ENCODE measurements around the gene TXNRD3.
A peak's percentile ranks its signal among the peaks of the same experiment; 100 is the strongest.

The TXNRD3 gene

GRCh38 chr3:126654571-126655383, at the start of gene TXNRD3:
Gene TXNRD3 (minus strand): TSS chr3:126655124.
- DNase-seq: peak; percentile 81 to 97

- DNase-seq: peak; percentile 96 to 99
Measured at GRCh38 chr3:126703512-126704493, 48.9 kb upstream of the TXNRD3 start, which contains the start of gene CHCHD6. Gene CHCHD6 (plus strand): TSS chr3:126704240. CDS start chr3:126704313, 73 bp downstream.

GRCh38 chr3:126699011-126699410, 44.1 kb upstream of the TXNRD3 start:
- no peak for DNase-seq

- DNase-seq: no peak
Measured at GRCh38 chr3:126696701-126697267, 41.9 kb upstream of the TXNRD3 start.

GRCh38 chr3:126693921-126694320, 39.0 kb upstream of the TXNRD3 start:
- no peak for DNase-seq

GRCh38 chr3:126692858-126693257, 37.9 kb upstream of the TXNRD3 start:
- no peak for DNase-seq

GRCh38 chr3:126691765-126692164, 36.8 kb upstream of the TXNRD3 start:
- no peak for DNase-seq

- no peak for DNase-seq
Measured at GRCh38 chr3:126685493-126685892, 30.6 kb upstream of the TXNRD3 start.

- DNase-seq: no peak
Measured at GRCh38 chr3:126685021-126685420, 30.1 kb upstream of the TXNRD3 start.

GRCh38 chr3:126684218-126684751, 29.4 kb upstream of the TXNRD3 start:
- DNase-seq: no peak

- DNase-seq: no peak
Measured at GRCh38 chr3:126683069-126683468, 28.1 kb upstream of the TXNRD3 start.

- no peak for DNase-seq
Measured at GRCh38 chr3:126682009-126682408, 27.1 kb upstream of the TXNRD3 start.

GRCh38 chr3:126680667-126681055, 25.7 kb upstream of the TXNRD3 start:
- no peak for DNase-seq

- DNase-seq: no peak
Measured at GRCh38 chr3:126679831-126680666, 25.1 kb upstream of the TXNRD3 start.

GRCh38 chr3:126679318-126679751, 24.4 kb upstream of the TXNRD3 start:
- DNase-seq: peak; percentile 82 to 96

GRCh38 chr3:126678693-126679317, 23.9 kb upstream of the TXNRD3 start:
- peak; percentile 35 to 74 for DNase-seq

GRCh38 chr3:126677862-126678503, 23.1 kb upstream of the TXNRD3 start:
- DNase-seq: no peak

GRCh38 chr3:126676919-126677705, 22.2 kb upstream of the TXNRD3 start:
- DNase-seq: no peak

GRCh38 chr3:126672741-126673140, 17.8 kb upstream of the TXNRD3 start:
- DNase-seq: no peak

GRCh38 chr3:126672340-126672739, 17.4 kb upstream of the TXNRD3 start:
- no peak for DNase-seq
